NCI-H446 treated with DMSO at 0.1 percent for 48 hours (cell line): ENCODE results near the gene RHO.
"Not testable (repeated sequence)": the region's sequence is repeated elsewhere in the genome, so short reads cannot be mapped to it uniquely, and the experiment has no call there.

Source experiments
- DNase-seq: peaks from one replicate; lab custom pipeline; 2025; lab: John Stamatoyannopoulos, UW

Gene RHO

DNA sequence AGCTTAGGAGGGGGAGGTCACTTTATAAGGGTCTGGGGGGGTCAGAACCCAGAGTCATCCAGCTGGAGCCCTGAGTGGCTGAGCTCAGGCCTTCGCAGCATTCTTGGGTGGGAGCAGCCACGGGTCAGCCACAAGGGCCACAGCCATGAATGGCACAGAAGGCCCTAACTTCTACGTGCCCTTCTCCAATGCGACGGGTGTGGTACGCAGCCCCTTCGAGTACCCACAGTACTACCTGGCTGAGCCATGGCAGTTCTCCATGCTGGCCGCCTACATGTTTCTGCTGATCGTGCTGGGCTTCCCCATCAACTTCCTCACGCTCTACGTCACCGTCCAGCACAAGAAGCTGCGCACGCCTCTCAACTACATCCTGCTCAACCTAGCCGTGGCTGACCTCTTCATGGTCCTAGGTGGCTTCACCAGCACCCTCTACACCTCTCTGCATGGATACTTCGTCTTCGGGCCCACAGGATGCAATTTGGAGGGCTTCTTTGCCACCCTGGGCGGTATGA, at the start of gene RHO:
Gene RHO, plus strand, starts transcription at position 51 of the 512 bp plus-strand sequence. Its CDS starts 95 bp downstream, at position 146.
- no peak for DNase-seq

DNA sequence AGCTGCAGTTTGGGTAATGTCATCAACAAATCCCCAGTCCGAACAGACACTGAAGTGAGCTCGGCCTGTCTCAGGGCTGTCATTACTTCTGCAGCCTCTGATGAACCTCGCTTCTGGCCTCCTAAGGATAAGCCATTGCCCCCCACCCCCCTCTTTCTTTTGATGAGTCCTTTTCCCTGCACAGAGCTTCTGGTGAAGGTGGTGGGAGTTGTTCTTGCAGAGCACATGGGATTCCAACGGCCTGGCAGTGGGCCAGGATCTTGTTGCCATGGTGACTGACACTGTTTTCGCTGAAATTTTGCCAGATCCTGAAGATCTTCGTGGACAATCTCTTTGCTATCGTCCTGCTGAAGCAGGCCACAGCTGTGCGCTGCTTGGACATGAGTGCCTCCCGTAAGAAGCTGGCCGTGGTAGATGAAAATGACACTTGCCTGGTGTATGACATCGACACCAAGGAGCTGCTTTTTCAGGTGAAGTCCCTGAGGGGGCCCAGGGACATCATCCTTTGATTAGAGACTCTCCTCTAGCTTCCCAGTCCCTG, 47.1 kb upstream of the RHO start:
- not testable (repeated sequence) for DNase-seq

DNA sequence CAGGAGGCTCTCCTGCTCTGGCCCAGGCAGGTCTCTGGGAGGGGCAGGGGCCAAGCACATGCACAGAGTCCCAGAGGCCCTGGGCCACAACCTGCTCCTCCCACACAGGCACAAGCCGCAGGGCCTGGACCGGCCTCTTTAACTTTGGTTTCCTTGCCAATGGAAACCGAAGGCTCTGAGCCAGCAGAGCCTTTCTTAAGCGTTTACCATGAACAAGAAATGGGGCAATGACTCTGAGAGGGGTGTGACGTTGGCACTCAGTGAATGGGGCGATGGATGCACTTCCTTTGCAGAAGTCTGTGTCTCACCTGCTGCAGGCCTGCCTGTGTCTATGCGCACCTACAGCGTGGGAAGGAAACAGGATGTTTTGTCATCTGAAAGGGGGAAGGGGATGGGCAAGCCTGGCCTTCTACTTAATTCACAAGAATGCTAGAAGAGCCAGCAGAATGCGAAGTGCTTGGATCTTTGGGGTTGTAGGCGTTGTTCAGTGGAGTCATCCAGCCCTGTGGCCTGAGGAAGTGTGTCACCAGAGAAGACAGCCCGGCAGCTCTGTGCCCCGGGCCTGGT, 46.6 kb upstream of the RHO start:
- DNase-seq, result no peak

DNA sequence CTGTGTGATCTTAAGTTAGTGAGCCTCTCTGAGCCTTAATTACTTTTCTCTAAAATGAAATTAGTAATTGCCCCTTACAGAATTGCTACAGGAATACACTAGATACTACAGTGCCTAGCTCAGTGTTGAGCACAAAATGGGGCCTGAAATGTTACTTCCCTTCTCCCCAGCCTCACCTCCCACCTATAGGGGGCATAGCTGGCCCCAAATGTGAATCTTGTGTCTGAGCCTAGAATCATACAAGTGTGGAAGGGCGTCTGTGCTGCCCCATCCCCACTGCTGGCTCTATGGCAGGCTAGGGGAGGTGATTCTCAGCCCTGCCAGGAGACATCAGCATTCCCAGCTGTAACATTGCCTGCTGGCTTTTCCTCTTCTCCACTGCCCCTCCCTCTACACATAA, 45.7 kb upstream of the RHO start:
- DNase-seq, result no peak

DNA sequence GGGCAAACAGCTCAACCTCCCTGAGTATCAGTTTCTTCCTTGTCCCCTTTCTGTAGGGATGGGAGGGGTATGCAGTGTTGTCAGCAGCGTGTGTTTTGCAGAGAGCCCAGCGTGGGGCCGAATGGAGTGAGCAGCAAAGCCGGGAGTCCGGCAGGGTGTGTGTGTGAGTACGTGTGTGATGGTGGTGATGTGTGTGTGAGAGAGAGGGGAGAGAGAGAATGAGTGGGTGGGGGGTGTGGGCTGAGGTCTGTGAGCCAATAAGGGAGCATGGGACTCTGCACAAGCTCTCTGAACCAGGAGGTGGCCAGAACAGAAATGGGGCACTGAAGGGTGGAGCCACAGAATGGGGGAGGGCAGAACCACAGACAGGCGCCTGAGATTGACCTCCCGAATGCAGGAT, 44.6 kb upstream of the RHO start:
- DNase-seq, result no peak

DNA sequence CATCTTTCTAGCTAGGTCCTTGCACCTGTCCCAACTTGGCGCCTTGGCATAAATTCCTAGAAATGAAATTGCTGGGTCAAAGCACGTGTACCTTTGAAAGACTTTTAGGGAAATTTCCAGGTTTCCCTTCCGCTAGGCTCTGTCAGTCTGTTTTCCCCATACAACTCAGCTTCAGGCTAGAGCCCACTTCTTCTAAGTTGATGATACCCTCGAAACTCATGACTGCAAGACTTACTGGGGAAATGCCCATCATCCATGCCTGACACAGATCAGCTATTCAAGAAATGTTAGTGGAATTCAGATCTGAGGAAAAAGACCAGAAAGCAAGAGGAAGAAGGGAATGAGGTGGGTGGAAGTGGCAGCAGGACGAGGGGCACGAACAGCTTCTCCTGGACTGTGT, 43.3 kb upstream of the RHO start:
- not testable (repeated sequence) for DNase-seq

DNA sequence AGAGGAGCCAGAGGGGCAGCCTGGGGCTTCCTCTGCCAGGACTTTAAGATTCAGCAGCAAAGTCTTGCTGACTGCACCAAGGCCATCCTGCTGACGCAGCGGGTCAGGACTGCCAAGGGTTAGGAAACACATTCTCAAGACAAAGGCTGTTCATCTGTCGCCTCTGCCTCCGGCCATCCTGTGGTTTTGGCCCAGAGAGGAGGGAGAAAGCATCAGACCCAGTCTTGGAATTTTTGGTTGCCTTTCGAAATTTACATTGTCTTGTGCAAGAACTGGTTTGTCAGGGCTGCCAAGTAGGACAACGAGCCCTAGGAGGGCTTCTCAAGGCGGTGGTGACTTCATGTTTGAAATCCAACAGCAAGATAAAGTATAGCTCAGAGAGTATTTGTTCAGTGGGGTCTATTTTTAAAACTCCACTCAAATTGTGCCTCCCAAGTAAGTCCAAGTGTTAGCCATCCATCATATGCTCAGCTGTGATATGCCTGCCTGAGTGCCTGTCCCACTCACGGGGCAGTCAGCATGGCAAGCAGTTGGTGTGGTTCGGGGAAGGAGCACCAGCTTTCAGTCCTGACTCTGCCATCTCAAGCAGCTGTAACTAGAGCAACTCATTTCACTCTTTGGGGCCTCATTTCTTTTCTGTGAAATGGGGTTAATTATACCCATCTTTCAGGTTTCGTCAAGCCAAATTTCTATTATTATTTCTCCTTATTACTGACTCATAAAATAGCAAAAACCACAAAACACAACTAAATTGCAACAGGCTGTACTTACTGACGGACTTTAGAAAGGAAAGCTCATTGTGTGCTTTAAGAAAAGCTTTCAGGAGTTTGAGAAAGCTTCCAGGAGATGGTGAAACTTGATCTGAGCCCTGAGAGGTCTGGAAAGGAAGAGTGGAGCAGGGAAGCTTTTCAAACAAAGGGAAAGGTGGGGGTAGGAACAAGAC, 42.4 kb upstream of the RHO start:
- DNase-seq, result no peak

DNA sequence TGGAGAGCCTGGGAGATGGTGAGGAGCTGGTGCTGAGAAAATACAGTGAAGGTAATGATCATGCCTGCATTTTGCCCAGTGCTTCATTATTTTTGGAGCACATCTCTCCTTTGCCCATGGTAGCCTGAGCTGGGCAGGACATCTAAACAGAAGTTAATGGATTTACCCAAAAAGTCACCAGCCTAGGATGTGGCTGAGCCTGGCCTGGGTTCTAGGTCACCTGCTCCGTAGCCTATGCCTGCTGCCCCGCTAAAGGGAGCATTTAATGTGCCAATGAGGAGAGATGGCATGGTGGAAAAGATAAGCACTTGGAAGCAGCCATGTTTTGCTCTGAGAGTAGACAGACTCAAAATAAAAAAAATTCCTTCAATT, 41.8 kb upstream of the RHO start:
- DNase-seq, result no peak

DNA sequence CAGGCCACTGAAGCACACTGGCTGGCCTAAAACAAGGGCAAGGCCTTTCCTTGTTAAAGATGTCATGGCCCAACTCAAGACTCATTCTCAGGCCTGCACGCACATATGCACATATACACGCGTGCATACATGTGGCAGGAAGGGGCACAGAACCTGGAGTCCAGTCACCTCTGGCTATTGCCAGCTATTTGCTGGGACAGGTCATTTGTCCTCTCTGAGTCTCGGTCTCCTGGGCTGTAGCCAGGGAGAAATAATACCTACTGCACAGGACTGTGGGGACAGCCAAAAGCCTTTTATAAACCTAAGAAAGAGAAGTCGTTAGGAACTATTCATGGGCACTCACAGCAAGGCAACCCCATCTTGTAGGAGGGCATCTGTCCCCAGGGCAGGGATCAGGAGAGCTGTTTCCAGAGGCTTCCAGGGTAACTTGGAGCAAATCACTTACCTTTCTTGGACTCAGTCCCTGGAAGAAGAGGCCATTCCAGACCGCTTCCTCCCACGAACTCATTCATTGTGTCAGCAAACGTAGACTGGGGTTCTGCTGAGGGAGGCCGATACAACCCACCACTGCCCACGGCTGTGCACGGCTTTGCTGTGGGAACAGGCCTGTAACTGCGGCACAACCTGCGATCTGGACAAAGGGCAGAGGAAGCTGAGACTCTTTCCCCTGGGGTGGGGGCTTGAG, 41.1 kb upstream of the RHO start:
- DNase-seq, result no peak

DNA sequence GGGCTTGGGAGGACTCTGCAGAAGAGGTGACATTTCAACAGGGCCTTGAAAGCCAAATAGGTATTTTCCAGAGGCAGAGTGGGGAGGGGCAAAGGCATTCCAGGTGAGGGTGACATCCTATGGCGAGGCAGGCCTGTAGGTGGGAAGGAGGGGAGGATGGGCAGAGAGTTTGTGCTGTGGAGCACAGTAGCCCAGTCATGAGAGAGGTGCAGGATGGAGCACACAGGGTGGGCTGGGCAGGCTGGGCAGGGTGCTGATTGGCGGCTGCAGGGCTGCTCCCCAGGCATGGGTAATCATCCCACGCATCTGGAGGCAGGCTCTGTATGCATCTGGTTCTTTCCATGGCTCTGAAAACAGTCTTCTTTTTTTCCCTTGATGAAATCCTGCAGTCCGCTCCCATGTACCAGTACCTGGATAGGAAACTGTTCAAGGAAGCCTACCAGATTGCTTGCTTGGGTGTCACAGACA, 40.5 kb upstream of the RHO start:
- DNase-seq, result not testable (repeated sequence)

DNA sequence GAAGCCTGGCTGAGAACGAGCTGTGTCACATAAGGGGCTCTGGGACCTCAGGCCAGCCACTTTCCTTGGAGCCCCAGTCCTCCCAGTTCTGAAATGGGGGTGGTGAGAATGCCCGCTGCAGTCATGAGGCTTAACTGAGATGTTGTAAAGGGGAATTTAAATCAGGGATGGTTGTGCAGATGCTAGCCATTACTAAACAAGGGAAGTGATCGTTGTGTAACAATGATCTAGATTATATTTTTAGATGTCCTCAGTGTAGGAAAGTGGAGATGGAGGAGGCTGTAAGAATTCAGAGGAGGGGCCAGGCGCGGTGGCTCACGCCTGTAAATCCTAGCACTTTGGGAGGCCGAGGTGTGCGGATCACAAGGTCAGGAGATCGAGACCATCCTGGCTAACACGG, 39.2 kb upstream of the RHO start:
- not testable (repeated sequence) for DNase-seq

DNA sequence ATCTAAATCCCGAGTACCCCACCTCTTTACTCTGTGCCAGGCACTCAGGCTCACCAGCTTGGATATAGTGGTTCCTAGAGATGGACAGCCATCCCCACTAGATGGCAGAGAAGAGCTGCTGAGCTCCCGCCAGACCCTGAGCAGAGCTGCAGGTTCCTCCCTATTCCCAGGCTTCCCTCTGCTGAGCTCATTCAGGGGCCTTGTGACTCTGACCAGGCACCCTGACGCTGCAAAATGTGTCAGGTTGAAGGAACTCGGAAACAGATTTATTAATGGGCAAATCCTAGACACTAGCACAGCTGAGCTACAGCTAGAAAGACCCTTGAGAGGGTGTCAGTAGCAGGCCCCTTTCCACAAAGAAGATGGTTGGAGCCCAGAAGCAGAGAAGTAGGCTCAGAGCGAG, 38.2 kb upstream of the RHO start:
- DNase-seq, result peak; percentile 65

DNA sequence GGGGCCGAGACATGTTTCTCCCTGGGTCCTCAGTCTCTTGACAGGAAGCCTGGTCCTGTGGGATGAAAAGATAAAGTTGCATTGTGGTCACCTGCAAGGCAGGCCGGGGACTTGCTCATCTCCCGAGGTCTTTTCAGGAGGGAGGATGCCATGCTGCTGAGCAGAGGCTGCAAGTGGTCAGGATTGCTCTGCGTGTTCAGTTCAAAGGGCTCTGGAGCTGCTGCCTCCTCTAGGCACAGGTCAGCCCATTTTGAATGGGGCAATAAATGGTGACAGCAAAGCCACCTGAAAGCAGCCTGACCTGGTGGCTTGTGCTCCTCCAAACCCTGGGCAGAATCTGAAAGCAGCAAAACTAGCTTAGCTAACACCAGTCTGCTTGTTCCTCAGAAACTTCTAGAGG, 37.4 kb upstream of the RHO start:
- not testable (repeated sequence) for DNase-seq

DNA sequence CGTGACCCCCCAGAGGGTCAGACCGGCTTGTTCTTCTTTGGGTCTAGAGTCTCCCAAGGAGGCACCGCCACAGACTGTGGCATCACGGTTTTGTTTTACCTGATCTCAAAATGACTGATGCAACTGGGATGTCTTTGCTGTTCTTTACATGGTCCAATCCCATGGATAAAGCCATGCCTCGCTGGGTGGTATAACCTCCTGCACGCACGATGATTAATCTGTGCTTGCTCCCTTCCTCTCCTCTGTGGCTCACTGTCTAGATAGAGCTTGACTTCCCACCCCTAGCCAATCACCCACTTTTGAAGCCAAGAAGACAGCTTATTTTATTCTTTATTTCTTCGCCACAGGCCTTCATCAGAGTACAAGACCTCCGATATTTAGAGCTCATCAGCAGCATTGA, 36.6 kb upstream of the RHO start:
- no peak for DNase-seq

DNA sequence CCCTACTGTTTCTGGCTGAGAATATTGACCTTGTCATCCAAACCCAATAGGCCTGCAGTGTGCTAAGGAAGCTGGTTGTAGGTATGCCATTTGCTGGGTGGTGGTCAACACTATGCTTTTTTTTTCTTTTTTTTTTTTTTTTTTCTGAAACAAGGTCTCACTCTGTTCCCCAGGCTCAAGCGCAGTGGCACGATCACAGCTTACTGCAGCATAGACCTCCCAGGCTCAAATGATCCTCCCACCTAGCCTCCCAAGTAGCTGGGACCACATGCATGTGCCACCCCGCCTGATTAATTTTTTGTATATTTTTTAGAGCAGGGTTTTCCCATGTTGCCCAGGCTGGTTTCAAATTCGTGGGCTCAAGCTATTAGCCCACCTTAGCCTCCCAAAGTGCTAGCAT, 35.7 kb upstream of the RHO start:
- DNase-seq, result no peak

DNA sequence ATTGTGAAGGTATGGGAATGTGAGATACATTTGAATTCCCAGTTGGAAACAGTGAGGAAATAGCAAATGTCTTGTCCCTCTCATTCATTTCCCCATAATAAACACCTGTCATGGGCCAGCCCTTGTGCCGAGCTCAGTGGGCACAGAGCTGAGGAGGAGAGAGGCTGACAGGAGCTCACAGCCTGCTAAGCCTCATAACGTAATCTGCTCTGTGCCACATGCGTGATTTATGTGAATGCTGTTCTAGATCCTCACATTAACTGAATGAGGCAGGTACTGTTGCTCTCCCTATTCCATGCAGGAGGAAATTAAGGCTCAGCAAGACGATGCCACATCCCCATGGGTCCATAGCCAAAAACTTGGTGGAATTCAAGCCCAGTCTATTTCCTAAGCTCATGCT, 35.2 kb upstream of the RHO start:
- DNase-seq, result no peak

DNA sequence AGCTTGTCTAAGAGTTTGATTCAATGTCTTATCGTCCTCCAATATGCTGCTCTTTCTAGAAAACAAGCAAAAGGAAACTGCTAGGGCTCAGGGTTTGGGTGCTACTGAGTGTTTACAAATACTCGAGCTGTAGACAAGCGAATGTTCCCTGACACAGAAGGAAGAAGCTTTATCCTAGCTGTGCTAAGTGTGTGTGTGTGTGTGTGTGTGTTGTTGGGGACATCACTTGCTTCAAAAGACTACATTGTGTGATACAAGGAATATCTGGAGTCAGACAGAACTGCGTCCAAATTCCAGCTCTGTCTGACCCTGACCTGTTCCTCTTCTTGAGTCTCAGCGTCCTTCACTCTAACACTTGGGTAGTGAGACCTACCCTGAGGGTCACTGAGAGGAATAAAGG, 33.9 kb upstream of the RHO start:
- not testable (repeated sequence) for DNase-seq

DNA sequence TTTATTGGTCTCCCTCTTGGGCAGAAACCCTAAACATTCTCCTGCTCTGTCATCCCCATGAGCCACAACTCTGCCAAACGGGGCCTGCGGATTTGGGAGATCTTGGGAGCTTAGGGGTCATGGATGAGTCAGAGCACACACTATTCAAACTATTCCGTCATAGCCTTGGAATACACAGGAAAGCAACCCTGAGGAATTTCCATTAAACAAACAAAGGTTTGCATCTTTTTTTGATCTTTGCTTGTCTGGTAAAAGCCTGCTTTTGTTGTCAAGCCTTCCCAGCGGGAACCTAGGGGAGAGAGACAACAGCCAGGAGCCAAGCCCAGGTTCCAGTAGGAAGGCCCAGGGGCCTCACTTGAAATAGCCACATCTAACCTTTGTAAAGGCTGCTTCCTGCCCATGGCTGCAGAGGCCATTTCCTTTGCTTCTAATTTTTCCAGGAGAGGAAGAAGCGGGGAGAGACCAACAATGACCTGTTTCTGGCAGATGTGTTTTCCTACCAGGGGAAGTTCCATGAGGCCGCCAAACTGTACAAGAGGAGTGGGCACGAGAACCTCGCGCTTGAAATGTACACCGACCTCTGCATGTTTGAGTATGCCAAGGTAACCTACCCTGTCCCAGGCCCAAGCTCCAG, 33.3 kb upstream of the RHO start:
- not testable (repeated sequence) for DNase-seq

DNA sequence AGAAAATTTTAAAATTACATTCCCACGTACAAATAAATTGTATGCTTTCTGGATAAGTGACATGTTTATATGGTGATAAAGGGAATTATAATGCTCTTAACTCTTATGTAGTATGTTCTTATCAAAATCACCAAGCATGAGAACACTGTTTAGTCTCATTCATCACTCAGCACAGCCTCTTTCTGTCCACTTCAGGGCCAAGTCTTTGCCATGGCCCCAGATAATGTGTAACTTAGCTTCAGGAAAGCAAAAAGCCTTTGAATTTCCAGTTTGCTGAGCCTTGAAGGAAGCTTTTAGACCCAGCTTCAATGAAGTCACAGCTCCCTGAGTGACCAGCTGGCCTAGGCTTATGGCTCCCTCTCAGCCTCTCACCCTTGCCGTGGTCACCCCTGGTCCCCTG, 30.6 kb upstream of the RHO start:
- DNase-seq, result not testable (repeated sequence)

DNA sequence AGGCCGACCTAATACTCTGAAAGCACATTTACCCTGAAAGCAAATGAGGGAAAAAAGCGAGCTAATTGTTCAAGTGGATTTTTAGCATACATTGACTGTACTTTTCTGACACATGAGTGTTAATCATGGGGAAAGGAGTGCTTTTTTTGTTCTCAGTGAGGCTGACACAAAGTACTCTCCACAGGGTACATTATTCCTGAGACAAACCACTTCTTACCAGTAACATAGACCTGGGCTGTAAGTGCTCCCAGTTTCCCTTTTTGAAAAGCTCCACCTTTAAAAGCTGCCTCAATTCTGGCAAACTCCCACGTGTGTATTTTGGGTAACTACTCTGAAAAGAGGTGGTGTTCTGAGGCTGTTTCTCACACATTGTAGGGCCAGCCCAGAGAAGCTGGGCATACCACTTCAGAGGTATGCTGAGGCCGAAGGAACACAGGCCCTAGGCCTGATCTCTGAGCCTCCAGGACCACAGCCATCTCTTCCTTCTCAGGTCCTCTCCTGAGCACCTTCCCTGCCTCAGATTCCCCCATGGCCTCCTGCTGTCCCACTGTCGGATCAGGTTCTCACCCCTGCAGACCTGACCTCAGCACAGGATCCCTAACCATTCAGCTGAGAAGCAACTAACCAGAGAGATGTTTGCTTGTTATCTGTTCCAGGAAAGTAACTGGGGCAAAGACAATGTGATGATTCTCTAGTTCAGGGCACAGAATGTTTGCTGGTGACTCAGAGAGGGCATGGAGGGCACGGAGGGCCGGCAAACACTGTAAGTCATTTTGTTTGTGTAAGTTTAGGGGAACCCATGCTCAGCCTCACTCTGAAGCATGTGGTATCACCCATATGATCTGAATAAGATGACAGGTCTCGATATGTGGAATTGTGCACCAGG, 29.6 kb upstream of the RHO start:
- not testable (repeated sequence) for DNase-seq
